ENCODE measurements around the gene SHCBP1L.
"Not testable (repeated sequence)": the region's sequence is repeated elsewhere in the genome, so short reads cannot be mapped to it uniquely, and the experiment has no call there.

The SHCBP1L gene

GRCh38 chr1:182925661-182926060 lies 27.3 kb downstream of the SHCBP1L start:
- no peak overlapping the region for H3K27ac ChIP-seq (ENCODE audit: low read length)
- H3K4me3 ChIP-seq (ENCODE audit: low read depth in 1 of 2, low read length in 2 of 2) = no peak overlapping the region
- H3K27me3 ChIP-seq (ENCODE audit: low read depth, low read length) = no peaks in the 10 kb centered on the region
- H3K4me1 ChIP-seq (ENCODE audit: control insufficient read depth in 1 of 2, insufficient read depth in 2 of 2, low read length in 2 of 2) = no peaks in the 10 kb centered on the region
- no peaks in the 10 kb centered on the region for H3K9me3 ChIP-seq (ENCODE audit: control insufficient read depth in 1 of 2, low read length in 2 of 2)
- H3K36me3 ChIP-seq (ENCODE audit: control insufficient read depth in 1 of 2, insufficient read depth in 2 of 2, low read length in 2 of 2) = no peaks in the 10 kb centered on the region

DNA sequence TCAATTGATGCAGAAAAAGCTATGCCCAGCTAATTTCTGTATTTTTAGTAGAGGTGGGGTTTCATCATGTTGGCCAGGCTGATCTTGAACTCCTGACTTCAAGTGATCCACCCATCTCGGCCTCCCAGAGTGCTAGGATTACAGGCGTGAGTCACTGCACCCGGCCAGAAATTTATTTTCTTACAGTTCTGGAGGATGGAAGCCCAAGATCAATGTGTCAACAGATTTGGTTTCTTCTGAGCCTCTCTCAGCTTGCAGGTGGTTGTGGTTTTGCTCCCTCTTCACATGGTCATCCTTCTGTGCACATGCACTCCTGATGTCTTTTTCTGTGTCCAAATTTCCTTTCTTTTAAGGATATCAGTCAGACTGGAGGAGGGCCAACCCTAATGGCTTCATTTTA lies 35.6 kb downstream of the SHCBP1L start:
- Histone ChIP-seq H3K4me3 (ENCODE audit: low read depth in 1 of 2, low read length in 2 of 2) (no peak overlapping the region), H3K27me3 (ENCODE audit: low read depth, low read length) (no peaks in the 10 kb centered on the region), H3K36me3 (ENCODE audit: control insufficient read depth in 1 of 2, insufficient read depth in 2 of 2, low read length in 2 of 2) (no peaks in the 10 kb centered on the region), H3K27ac (ENCODE audit: low read length) (no peak overlapping the region), H3K9me3 (ENCODE audit: control insufficient read depth in 1 of 2, low read length in 2 of 2) (peaks cover 3 to 11% of the 10 kb centered on the region in 2 donors), H3K4me1 (ENCODE audit: control insufficient read depth in 1 of 2, insufficient read depth in 2 of 2, low read length in 2 of 2) (no peaks in the 10 kb centered on the region)

DNA sequence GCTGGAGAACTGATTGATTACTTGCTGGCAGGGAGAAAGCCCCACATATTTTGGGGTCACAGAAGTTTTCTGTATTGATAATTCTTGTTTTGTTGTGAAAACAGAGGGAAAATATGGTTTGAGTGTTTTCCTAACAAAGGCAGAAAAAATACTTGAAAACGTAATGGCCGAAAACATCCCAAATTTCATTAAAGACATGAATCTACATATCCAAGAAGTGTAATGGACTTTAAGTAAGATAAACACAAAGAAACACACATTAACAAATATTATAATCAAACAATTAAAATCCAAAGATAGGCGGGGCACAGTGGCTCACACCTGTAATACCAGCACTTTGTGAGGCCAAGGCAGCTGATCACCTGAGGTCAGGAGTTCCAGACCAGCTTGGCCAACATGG lies 39.6 kb downstream of the SHCBP1L start:
- Histone ChIP-seq H3K4me3 (ENCODE audit: low read depth in 1 of 2, low read length in 2 of 2) (no peak overlapping the region), H3K4me1 (ENCODE audit: control insufficient read depth in 1 of 2, insufficient read depth in 2 of 2, low read length in 2 of 2) (no peaks in the 10 kb centered on the region), H3K27me3 (ENCODE audit: low read depth, low read length) (no peaks in the 10 kb centered on the region), H3K36me3 (ENCODE audit: control insufficient read depth in 1 of 2, insufficient read depth in 2 of 2, low read length in 2 of 2) (no peaks in the 10 kb centered on the region), H3K9me3 (ENCODE audit: control insufficient read depth in 1 of 2, low read length in 2 of 2) (peaks cover 3 to 8% of the 10 kb centered on the region in 2 donors), H3K27ac (ENCODE audit: low read length) (no peak overlapping the region)

- Histone ChIP-seq H3K27me3 (ENCODE audit: low read depth, low read length) (no peaks in the 10 kb centered on the region), H3K27ac (ENCODE audit: low read length) (no peak overlapping the region), H3K4me1 (ENCODE audit: control insufficient read depth in 1 of 2, insufficient read depth in 2 of 2, low read length in 2 of 2) (no peaks in the 10 kb centered on the region), H3K36me3 (ENCODE audit: control insufficient read depth in 1 of 2, insufficient read depth in 2 of 2, low read length in 2 of 2) (no peaks in the 10 kb centered on the region), H3K4me3 (ENCODE audit: low read depth in 1 of 2, low read length in 2 of 2) (no peak overlapping the region), H3K9me3 (ENCODE audit: control insufficient read depth in 1 of 2, low read length in 2 of 2) (peaks cover 3 to 6% of the 10 kb centered on the region in 2 donors)
Measured at GRCh38 chr1:182910143-182910542, 42.8 kb downstream of the SHCBP1L start.

DNA sequence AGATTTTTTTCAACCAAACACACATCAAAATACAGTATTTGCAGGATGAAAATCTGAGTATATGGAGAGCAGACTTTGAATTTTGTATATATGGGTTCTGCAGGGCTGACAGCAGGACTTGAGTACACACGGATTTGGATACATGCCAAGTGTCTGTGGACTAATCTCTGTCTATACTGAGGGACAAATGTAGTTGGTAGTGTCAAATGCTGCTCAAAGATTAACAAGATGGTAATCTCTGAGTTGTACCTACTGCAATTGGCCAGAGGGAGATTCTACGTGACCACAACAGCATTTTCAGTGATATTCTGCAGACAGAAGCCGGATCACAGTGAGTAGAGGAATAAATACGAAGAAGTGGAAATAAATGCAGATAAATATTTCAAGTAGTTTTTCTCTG lies 43.4 kb downstream of the SHCBP1L start:
- Histone ChIP-seq H3K27me3 (ENCODE audit: low read depth, low read length) (no peaks in the 10 kb centered on the region), H3K27ac (ENCODE audit: low read length) (no peak overlapping the region), H3K4me1 (ENCODE audit: control insufficient read depth in 1 of 2, insufficient read depth in 2 of 2, low read length in 2 of 2) (no peaks in the 10 kb centered on the region), H3K4me3 (ENCODE audit: low read depth in 1 of 2, low read length in 2 of 2) (no peak overlapping the region), H3K9me3 (ENCODE audit: control insufficient read depth in 1 of 2, low read length in 2 of 2) (peaks cover 3 to 6% of the 10 kb centered on the region in 2 donors), H3K36me3 (ENCODE audit: control insufficient read depth in 1 of 2, insufficient read depth in 2 of 2, low read length in 2 of 2) (no peaks in the 10 kb centered on the region)

DNA sequence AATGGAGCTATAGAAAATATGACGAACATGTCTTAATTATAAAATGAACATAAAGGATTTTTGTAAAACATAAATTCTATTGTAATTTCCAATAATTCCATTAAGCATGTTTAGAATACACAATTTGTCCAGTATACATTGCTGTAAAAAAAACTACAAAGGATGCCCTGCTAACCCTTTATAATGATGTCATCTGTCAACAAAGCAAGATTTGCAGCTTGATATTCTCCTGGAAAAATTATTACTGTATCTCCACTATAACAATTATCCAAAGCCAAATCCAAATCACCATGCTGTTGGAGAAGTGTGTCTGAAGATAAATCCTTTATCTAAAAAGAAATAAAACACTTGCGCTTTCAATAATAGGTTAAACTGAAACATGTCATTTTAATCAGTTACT lies 47.6 kb downstream of the SHCBP1L start:
- no peak overlapping the region for H3K4me3 ChIP-seq (ENCODE audit: low read depth in 1 of 2, low read length in 2 of 2)
- H3K4me1 ChIP-seq (ENCODE audit: control insufficient read depth in 1 of 2, insufficient read depth in 2 of 2, low read length in 2 of 2) = no peaks in the 10 kb centered on the region
- H3K27me3 ChIP-seq (ENCODE audit: low read depth, low read length) = no peaks in the 10 kb centered on the region
- H3K27ac ChIP-seq (ENCODE audit: low read length) = no peak overlapping the region
- H3K36me3 ChIP-seq (ENCODE audit: control insufficient read depth in 1 of 2, insufficient read depth in 2 of 2, low read length in 2 of 2) = no peaks in the 10 kb centered on the region
- H3K9me3 ChIP-seq (ENCODE audit: control insufficient read depth in 1 of 2, low read length in 2 of 2) = no peaks in the 10 kb centered on the region

GRCh38 chr1:182901946-182902345 lies 51.0 kb downstream of the SHCBP1L start:
- not testable (repeated sequence) for H3K27ac ChIP-seq (ENCODE audit: low read length); H3K36me3 ChIP-seq (ENCODE audit: control insufficient read depth in 1 of 2, insufficient read depth in 2 of 2, low read length in 2 of 2); H3K27me3 ChIP-seq (ENCODE audit: low read depth, low read length); H3K9me3 ChIP-seq (ENCODE audit: control insufficient read depth in 1 of 2, low read length in 2 of 2); H3K4me1 ChIP-seq (ENCODE audit: control insufficient read depth in 1 of 2, insufficient read depth in 2 of 2, low read length in 2 of 2); H3K4me3 ChIP-seq (ENCODE audit: low read depth in 1 of 2, low read length in 2 of 2)

- no peaks in the 10 kb centered on the region for H3K4me1 ChIP-seq (ENCODE audit: control insufficient read depth in 1 of 2, insufficient read depth in 2 of 2, low read length in 2 of 2)
- no peaks in the 10 kb centered on the region for H3K27me3 ChIP-seq (ENCODE audit: low read depth, low read length)
- no peak overlapping the region for H3K4me3 ChIP-seq (ENCODE audit: low read depth in 1 of 2, low read length in 2 of 2)
- H3K27ac ChIP-seq (ENCODE audit: low read length) = no peak overlapping the region
- no peaks in the 10 kb centered on the region for H3K36me3 ChIP-seq (ENCODE audit: control insufficient read depth in 1 of 2, insufficient read depth in 2 of 2, low read length in 2 of 2)
- H3K9me3 ChIP-seq (ENCODE audit: control insufficient read depth in 1 of 2, low read length in 2 of 2) = no peaks in the 10 kb centered on the region
Measured at GRCh38 chr1:182897696-182898095, 55.3 kb downstream of the SHCBP1L start.

DNA sequence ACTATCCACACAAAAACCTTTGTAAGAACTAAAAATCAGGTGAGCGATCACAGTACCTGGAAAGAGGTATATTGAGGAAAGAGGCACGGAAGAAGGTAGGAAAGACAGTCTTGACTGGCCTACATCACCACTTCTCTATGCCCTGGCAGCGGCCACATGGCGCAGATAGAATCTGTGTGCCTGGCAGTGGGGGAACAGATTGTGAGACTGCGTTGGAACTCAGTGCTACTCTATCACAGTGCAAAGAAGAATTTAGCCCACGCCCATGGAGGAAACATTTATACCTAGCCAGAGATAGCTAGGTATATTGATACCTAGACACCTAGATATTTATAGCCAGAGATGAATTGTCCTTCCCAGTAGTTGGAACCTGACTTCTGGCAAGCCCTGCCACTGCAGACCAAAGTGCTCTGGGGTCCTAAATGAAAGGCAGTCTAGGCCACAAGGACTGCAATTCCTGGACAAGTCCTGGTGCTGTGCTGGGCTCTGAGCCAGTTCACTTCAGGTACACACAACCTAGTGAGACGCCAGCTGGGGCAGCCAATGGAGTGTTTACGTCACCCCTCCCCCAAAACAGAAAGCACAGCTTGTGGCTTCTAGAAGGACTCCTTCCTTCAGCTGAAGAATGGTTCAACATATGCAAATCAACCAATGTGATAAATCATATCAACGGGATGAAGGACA lies 61.9 kb downstream of the SHCBP1L start:
- Histone ChIP-seq H3K4me3 (ENCODE audit: low read depth in 1 of 2, low read length in 2 of 2) (no peak overlapping the region), H3K36me3 (ENCODE audit: control insufficient read depth in 1 of 2, insufficient read depth in 2 of 2, low read length in 2 of 2) (peaks cover 19 to 32% of the 10 kb centered on the region in 2 donors), H3K27me3 (ENCODE audit: low read depth, low read length) (no peaks in the 10 kb centered on the region), H3K9me3 (ENCODE audit: control insufficient read depth in 1 of 2, low read length in 2 of 2) (no peaks in the 10 kb centered on the region), H3K27ac (ENCODE audit: low read length) (no peak overlapping the region), H3K4me1 (ENCODE audit: control insufficient read depth in 1 of 2, insufficient read depth in 2 of 2, low read length in 2 of 2) (peaks cover 0 to 5% of the 10 kb centered on the region in 2 donors)

DNA sequence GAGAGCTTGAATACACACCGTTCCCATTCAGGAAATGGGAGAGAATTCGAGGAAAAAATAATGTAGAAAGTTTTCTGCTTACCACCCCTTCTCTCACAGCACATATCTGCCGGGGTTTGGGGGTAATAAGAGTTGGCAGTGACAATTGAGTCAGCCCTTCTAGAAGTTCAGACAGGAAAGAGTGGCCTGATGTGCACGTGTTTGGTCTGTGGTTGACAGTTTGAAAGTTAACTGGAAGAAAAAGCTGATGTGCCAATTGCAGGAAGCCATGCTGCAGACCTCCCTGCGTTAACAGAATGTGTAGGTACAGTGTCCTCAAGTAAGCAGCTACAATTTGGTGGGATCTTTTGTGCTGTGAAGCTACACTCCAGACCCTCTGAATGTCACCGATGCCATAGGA lies 63.0 kb downstream of the SHCBP1L start:
- H3K4me3 ChIP-seq (ENCODE audit: low read depth in 1 of 2, low read length in 2 of 2) = no peak overlapping the region
- H3K4me1 ChIP-seq (ENCODE audit: control insufficient read depth in 1 of 2, insufficient read depth in 2 of 2, low read length in 2 of 2) = peaks cover 0 to 5% of the 10 kb centered on the region in 2 donors
- H3K27me3 ChIP-seq (ENCODE audit: low read depth, low read length) = no peaks in the 10 kb centered on the region
- H3K27ac ChIP-seq (ENCODE audit: low read length) = no peak overlapping the region
- H3K9me3 ChIP-seq (ENCODE audit: control insufficient read depth in 1 of 2, low read length in 2 of 2) = no peaks in the 10 kb centered on the region
- peaks cover 26 to 40% of the 10 kb centered on the region in 2 donors for H3K36me3 ChIP-seq (ENCODE audit: control insufficient read depth in 1 of 2, insufficient read depth in 2 of 2, low read length in 2 of 2)

- no peaks in the 10 kb centered on the region for H3K27me3 ChIP-seq (ENCODE audit: low read depth, low read length)
- no peak overlapping the region for H3K4me3 ChIP-seq (ENCODE audit: low read depth in 1 of 2, low read length in 2 of 2)
- H3K9me3 ChIP-seq (ENCODE audit: control insufficient read depth in 1 of 2, low read length in 2 of 2) = no peaks in the 10 kb centered on the region
- peaks cover 33 to 49% of the 10 kb centered on the region in 2 donors for H3K36me3 ChIP-seq (ENCODE audit: control insufficient read depth in 1 of 2, insufficient read depth in 2 of 2, low read length in 2 of 2)
- H3K4me1 ChIP-seq (ENCODE audit: control insufficient read depth in 1 of 2, insufficient read depth in 2 of 2, low read length in 2 of 2) = peaks cover 0 to 5% of the 10 kb centered on the region in 2 donors
- H3K27ac ChIP-seq (ENCODE audit: low read length) = no peak overlapping the region
Measured at GRCh38 chr1:182888736-182889531, 64.0 kb downstream of the SHCBP1L start.

Data from muscle layer of duodenum (tissue), 2 donors.